OCI-LY3 (cell line): Measurements from ENCODE around the gene TECTA.

ENCODE experiments used
- EZH2phosphoT487 ChIP-seq: fragments of 200-600 bp; shearing (Covaris generic); IDR thresholded peaks from 2 replicates; pipeline ENCODE4 v1.6.1; 2018; ENCODE audit warnings: antibody characterized with exemption, mixed run types, low read depth
- TF ChIP-seq, protein P1 (sequence below): fragments of 200-600, 300-600 bp; sonication (generic); IDR thresholded peaks from 2 replicates; pipeline ENCODE4 v1.5.1; 2014; ENCODE audit warnings: antibody characterized with exemption, low read length, low read depth

GRCh38 chr11:121138259-121138658 lies 37.2 kb downstream of the TECTA start:
- TF ChIP-seq, protein P1, sequence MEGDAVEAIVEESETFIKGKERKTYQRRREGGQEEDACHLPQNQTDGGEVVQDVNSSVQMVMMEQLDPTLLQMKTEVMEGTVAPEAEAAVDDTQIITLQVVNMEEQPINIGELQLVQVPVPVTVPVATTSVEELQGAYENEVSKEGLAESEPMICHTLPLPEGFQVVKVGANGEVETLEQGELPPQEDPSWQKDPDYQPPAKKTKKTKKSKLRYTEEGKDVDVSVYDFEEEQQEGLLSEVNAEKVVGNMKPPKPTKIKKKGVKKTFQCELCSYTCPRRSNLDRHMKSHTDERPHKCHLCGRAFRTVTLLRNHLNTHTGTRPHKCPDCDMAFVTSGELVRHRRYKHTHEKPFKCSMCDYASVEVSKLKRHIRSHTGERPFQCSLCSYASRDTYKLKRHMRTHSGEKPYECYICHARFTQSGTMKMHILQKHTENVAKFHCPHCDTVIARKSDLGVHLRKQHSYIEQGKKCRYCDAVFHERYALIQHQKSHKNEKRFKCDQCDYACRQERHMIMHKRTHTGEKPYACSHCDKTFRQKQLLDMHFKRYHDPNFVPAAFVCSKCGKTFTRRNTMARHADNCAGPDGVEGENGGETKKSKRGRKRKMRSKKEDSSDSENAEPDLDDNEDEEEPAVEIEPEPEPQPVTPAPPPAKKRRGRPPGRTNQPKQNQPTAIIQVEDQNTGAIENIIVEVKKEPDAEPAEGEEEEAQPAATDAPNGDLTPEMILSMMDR: no peak
- TF ChIP-seq EZH2phosphoT487: no peak
